Gastrocnemius medialis (tissue), 4 donors: ENCODE data around the gene CELSR1.

Experiments
- POLR2A ChIP-seq, 2 donors: fragments of 450-650 bp; IDR thresholded peaks; one replicate each; pipeline ENCODE4 v1.6.1; 2017; ENCODE audit warnings: antibody characterized with exemption in 2 of 2, mild to moderate bottlenecking in 2 of 2, moderate library complexity in 2 of 2
- TF ChIP-seq, protein P1 (sequence below), 5 experiments: fragments of 450-650 bp in 3 of 5; fragments of 200-600 bp in 2 of 5; sonication (generic) in 2 of 5; IDR thresholded peaks in 4 of 5; conservative IDR thresholded peaks in 1 of 5; 1 replicate in 4 of 5; 2 replicates in 1 of 5; pipeline ENCODE4 v1.5.1; 2016 to 2019; ENCODE audit warnings: antibody characterized with exemption in 5 of 5, mild to moderate bottlenecking in 3 of 5, moderate library complexity in 3 of 5

DNA sequence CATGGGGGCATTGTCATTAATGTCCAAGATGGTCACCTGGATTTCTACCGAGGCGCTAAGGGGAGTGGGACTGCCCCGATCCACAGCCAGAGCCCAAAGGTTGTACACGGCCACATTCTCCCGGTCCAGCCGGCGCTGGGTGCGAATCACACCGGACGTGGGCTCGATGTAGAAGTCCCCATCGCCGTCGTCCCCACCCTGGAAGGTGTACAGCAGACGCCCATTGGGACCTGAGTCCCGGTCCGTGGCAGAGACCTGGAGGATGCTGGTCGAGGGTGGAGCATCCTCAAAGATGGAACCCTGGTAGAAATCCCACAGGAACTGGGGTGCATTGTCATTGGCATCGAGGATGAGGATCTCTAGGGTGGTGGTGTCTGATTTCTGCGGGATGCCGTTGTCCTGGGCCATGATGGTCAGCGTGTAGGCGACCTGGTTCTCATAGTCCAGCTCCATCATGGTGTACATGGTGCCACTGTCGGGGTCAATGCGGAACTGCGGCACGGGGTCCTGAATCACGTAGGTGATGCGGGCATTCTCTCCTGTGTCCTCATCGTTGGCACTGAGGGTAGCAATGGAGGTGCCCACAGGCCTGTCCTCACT lies 3.1 kb downstream of the CELSR1 start:
- TF ChIP-seq, protein P1, sequence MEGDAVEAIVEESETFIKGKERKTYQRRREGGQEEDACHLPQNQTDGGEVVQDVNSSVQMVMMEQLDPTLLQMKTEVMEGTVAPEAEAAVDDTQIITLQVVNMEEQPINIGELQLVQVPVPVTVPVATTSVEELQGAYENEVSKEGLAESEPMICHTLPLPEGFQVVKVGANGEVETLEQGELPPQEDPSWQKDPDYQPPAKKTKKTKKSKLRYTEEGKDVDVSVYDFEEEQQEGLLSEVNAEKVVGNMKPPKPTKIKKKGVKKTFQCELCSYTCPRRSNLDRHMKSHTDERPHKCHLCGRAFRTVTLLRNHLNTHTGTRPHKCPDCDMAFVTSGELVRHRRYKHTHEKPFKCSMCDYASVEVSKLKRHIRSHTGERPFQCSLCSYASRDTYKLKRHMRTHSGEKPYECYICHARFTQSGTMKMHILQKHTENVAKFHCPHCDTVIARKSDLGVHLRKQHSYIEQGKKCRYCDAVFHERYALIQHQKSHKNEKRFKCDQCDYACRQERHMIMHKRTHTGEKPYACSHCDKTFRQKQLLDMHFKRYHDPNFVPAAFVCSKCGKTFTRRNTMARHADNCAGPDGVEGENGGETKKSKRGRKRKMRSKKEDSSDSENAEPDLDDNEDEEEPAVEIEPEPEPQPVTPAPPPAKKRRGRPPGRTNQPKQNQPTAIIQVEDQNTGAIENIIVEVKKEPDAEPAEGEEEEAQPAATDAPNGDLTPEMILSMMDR (IDR thresholded peaks at IDR 0.05 in 4 of 5, conservative IDR thresholded peaks at IDR 0.05 in 1 of 5): no peak
- TF ChIP-seq POLR2A (IDR thresholded peaks at IDR 0.05): no peak
